GM18517 (cell line): ENCODE measurements around the gene GIN1.

Experiments
- ATAC-seq: cut with Tn5 transposase; IDR thresholded peaks from one replicate; pipeline ENCODE4 v1.9.1; 2021; ENCODE audit warnings: mild to moderate bottlenecking, moderate library complexity; ENCODE audit not compliant: unreplicated experiment

The GIN1 gene

DNA sequence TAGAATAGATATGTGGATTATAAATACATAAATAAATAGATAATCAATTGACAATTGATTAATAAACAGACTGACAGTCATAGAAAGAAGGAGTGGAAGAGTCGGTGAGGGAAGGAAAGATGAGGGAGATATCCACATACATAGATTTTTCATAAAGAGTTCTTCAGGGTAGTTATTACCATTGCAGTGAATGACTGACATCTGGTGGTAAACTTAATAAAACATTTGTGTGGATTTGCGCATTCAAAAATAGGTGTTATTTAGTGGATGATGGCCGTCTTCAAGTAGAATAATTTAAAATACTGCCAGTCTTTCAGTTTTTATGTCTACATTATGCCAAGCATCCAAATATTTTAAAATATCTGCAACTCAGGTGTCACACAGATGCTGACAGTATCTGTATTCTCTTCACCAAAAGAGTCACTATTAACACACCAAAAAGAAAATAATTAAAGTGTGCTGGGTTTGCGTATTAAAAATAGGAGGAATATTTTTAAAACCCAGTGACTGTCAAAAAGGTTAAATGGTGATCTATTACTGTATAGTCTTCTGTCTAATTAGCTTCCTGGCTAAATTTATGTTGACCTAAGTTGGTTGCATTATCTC lies 78.8 kb downstream of the GIN1 start:
- no peak for ATAC-seq

DNA sequence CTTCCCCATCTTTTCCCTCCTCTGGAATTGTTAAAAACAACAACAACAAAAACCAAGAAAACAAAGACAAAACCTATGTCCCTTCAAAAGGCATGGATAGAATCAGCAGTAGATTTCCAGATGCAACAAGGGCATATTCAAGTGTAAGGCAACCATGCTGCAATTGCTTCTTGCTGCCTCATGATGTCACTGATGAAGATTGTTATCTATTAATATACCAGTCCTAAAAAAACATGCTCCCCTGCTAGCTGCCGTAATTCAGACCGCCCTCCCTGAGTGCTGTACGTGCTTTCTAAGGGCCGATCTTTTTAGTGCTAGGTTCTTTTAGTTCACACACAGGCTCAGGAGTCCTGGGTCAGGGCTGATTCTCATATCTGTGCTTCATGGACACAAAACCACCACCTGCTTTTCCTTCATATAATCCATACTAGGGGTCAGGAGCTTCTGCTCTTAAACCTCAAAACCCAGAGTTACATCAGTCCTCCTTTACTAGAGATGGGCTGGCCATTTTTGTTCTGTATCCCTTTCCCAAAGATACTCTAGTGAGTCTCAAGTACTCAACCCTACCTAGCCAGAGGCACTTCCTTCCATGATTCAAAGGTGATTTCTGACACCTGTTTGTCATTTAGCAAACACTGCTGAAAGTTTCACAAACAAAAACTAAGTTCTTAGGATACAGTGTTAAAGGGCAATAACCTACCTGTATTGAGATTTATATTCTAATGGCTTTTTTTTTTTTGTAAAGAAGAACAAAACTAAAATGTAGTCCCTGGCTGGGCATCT lies 82.1 kb downstream of the GIN1 start:
- ATAC-seq = no peak

DNA sequence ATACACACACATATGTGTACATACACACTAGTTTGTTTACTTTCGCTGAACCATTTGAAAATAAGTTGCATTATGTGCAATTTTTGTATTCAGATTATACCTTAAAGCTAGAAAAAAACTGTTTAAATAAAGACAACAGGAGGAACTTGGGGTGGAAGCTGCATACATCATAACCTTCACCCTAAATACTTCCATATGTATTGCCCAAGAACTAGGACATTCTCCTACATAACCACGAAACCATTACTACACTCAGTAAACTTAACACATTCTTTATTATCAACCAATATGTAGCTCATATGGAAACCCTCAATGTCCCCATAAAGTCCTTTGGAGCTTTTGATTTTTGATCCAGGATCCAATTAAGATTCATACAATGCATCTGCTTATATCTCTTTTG lies 83.3 kb downstream of the GIN1 start:
- ATAC-seq = no peak
